Glutamatergic neuron (in vitro differentiated cells): Measurements from ENCODE around the gene STK16. TPM values are rescaled to one million over a fixed set of nuclear protein-coding genes. Genes with fewer than 3 reads are reported as not detected.

Experiments used
- DNase-seq: peaks from one replicate; pipeline ENCODE4 v3.0.0; 2022
- H3K27ac Mint-ChIP-seq: one replicate; pipeline ENCODE4 v1.8.0; 2020; ENCODE audit warnings: mild to moderate bottlenecking, mixed read lengths, inconsistent platforms; ENCODE audit not compliant: unreplicated experiment
- H3K27me3 Mint-ChIP-seq: one replicate; pipeline ENCODE4 v1.8.0; 2020; ENCODE audit warnings: mild to moderate bottlenecking, moderate library complexity, mixed read lengths, inconsistent platforms; ENCODE audit not compliant: unreplicated experiment
- H3K36me3 Mint-ChIP-seq: one replicate; pipeline ENCODE4 v1.8.0; 2020; ENCODE audit warnings: mild to moderate bottlenecking, mixed read lengths, inconsistent platforms; ENCODE audit not compliant: unreplicated experiment
- H3K4me1 Mint-ChIP-seq: one replicate; pipeline ENCODE4 v1.8.0; 2020; ENCODE audit warnings: mild to moderate bottlenecking, low read depth, mixed read lengths, inconsistent platforms; ENCODE audit not compliant: unreplicated experiment
- H3K4me3 Mint-ChIP-seq: one replicate; pipeline ENCODE4 v1.8.0; 2020; ENCODE audit warnings: mild to moderate bottlenecking, mixed read lengths, inconsistent platforms; ENCODE audit not compliant: unreplicated experiment
- H3K9me3 Mint-ChIP-seq: one replicate; pipeline ENCODE4 v1.8.0; 2020; ENCODE audit warnings: mild to moderate bottlenecking, moderate library complexity, mixed read lengths, inconsistent platforms; ENCODE audit not compliant: unreplicated experiment
- total RNA-seq: library from RNA; stranded (reverse); fragmentation: NEBNext Ultra II Directional; extraction: Animal tissue kit (Norgen Biotek cat#: 25700); gene quantifications from one replicate; pipeline ENCODE4 v1.2.1, GENCODE V29; 2021; ENCODE audit not compliant: unreplicated experiment
- TF ChIP-seq, protein P1 (sequence below): fragments of 200-600 bp; sonication (generic); IDR thresholded peaks from one replicate; pipeline ENCODE4 v1.5.0; 2021; ENCODE audit not compliant: partially characterized antibody, unreplicated experiment

The STK16 gene
- total RNA-seq, 1 donor from 2014 or later = 32.2 TPM

DNA sequence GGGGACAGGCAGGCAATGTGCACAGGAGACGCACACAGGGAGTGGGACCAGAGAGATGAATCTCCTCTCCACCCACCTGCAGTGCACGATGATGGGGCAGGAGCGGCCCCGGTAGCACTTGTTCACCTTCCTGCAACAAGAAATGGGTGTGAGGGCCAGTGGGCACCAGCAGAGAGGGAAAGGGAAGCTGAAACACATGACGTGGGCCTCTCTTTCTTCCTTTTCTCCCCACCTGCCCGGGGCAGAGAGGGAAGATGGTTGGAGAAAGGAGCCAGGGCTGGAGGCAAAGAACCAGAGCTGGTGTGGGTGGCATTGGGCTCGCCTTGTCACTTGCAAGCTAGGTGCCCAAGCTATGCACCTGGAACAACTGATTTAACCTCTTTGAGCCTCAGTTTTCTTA, 46.1 kb downstream of the STK16 start:
- no peak overlapping the region for H3K4me3 Mint-ChIP-seq
- DNase-seq = no peak
- peaks cover 3% of the 10 kb centered on the region for H3K4me1 Mint-ChIP-seq
- no peak overlapping the region for H3K27ac Mint-ChIP-seq
- peaks cover 8% of the 10 kb centered on the region for H3K9me3 Mint-ChIP-seq
- H3K36me3 Mint-ChIP-seq = peaks cover 7% of the 10 kb centered on the region
- TF ChIP-seq, protein P1, sequence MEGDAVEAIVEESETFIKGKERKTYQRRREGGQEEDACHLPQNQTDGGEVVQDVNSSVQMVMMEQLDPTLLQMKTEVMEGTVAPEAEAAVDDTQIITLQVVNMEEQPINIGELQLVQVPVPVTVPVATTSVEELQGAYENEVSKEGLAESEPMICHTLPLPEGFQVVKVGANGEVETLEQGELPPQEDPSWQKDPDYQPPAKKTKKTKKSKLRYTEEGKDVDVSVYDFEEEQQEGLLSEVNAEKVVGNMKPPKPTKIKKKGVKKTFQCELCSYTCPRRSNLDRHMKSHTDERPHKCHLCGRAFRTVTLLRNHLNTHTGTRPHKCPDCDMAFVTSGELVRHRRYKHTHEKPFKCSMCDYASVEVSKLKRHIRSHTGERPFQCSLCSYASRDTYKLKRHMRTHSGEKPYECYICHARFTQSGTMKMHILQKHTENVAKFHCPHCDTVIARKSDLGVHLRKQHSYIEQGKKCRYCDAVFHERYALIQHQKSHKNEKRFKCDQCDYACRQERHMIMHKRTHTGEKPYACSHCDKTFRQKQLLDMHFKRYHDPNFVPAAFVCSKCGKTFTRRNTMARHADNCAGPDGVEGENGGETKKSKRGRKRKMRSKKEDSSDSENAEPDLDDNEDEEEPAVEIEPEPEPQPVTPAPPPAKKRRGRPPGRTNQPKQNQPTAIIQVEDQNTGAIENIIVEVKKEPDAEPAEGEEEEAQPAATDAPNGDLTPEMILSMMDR = no peak
- peaks cover 9% of the 10 kb centered on the region for H3K27me3 Mint-ChIP-seq

DNA sequence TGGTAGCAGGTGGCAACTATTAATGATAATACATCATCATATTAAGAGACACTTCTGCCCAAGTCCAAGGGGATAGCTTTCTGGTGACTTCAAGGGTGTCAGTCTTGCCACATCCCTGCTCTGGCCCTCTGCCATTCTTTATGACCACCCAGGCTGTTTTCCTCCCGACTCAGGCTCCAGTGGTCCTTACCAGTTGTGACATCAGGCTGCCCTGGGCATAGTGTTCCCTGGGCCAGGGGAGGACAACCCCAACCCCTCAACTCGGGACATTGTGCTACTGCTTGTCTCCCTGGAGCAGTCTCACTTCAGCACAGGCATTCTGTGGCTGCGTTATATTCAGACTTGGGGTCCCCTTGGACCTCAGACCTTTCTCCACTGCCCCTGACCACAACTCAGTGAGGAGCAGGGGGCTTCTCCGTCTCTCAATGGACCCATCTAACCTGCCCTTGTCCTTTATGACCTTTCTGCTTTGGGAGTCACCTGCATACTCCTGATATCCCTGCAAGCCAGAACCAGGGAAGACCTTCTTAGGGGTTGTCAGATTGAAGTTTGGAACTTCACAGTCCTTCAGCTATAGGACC, 46.7 kb downstream of the STK16 start:
- peaks cover 9% of the 10 kb centered on the region for H3K27me3 Mint-ChIP-seq
- TF ChIP-seq, protein P1 = no peak
- H3K4me3 Mint-ChIP-seq = no peak overlapping the region
- peaks cover 8% of the 10 kb centered on the region for H3K9me3 Mint-ChIP-seq
- no peak for DNase-seq
- H3K36me3 Mint-ChIP-seq = peaks cover 7% of the 10 kb centered on the region
- peaks cover 3% of the 10 kb centered on the region for H3K4me1 Mint-ChIP-seq
- H3K27ac Mint-ChIP-seq = no peak overlapping the region

DNA sequence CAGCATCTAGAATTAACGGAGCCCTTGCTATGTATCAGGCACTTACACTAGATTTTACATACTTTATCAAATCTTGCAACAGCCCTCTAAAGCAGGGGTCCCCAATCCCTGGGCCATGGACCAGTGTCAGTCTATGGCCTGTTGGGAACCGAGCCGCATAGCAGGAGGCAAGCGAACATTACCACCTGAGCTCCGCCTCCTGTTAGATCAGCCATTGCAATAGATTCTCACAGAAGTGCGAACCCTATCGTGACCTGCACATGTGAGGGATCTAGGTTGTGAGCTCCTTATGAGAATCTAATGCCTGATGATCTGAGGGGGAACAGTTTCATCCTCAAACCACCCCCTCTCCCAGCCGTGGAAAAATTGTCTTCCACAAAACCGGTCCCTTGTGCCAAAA, 47.3 kb downstream of the STK16 start:
- H3K27me3 Mint-ChIP-seq = peaks cover 10% of the 10 kb centered on the region

DNA sequence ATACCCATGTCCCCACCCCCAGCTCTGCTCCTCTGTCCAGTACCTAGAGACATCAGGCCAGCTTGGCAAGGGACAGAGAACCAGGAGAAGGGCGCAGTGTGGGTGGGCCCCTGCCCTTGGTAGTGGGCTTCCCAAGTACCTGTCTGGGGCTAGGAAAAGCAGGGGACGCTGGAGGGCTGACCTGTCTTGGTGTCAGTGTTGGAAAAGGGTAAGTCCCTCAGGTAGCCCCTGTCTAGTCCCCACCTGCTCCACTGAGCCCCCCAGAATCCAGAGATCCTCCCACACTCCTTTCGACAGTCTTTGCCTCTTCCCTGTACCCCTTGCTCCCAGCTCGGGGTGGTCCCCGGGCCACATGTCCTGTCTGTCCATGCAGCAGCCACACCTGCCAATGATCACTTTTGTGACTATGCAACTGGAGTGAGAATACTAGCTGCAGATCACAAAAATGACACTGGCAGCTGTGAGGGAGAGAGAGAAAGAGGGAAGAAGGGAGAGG, 48.5 kb downstream of the STK16 start:
- Mint-ChIP-seq H3K9me3 (peaks cover 8% of the 10 kb centered on the region), H3K27me3 (peaks cover 11% of the 10 kb centered on the region), H3K36me3 (peaks cover 7% of the 10 kb centered on the region), H3K27ac (peak overlapping the region; percentile 93), H3K4me3 (peak overlapping the region; percentile 87), H3K4me1 (peaks cover 3% of the 10 kb centered on the region)
- TF ChIP-seq, protein P1 = no peak
- DNase-seq = no peak

More for the DNA sequence above, 47.3 kb downstream of the STK16 start:
- Mint-ChIP-seq H3K4me3 (no peak overlapping the region), H3K9me3 (peaks cover 8% of the 10 kb centered on the region), H3K4me1 (peaks cover 3% of the 10 kb centered on the region), H3K27ac (no peak overlapping the region), H3K36me3 (peaks cover 7% of the 10 kb centered on the region)
- no peak for DNase-seq
- TF ChIP-seq, protein P1 = no peak
